Epidermal melanocyte (primary cell): ENCODE results near the gene UBE2L5.

Experiments used
- DNase-seq: peaks from one replicate; pipeline ENCODE4 v3.0.0; 2011; ENCODE audit warnings: low spot score; ENCODE audit not compliant: insufficient read length

UBE2L5 gene

GRCh38 chr13:30466841-30467252, 44.6 kb downstream of the UBE2L5 start:
- DNase-seq = no peak

GRCh38 chr13:30473675-30474074, 51.4 kb downstream of the UBE2L5 start:
- no peak for DNase-seq

- no peak for DNase-seq
These were observed 55.3 kb downstream of the UBE2L5 start for GRCh38 chr13:30477346-30478195.
